22Rv1 (cell line): ENCODE measurements around the gene CUX1.

Experiments used
- ZFX ChIP-seq: fragments of 450-650 bp; IDR thresholded peaks from 2 replicates; pipeline ENCODE4 v1.6.1; 2017; ENCODE audit warnings: antibody characterized with exemption, borderline replicate concordance
- TF ChIP-seq, protein P1 (sequence below): fragments of 450-650 bp; IDR thresholded peaks from 2 replicates; pipeline ENCODE4 v1.5.1; 2017; ENCODE audit warnings: mild to moderate bottlenecking

DNA sequence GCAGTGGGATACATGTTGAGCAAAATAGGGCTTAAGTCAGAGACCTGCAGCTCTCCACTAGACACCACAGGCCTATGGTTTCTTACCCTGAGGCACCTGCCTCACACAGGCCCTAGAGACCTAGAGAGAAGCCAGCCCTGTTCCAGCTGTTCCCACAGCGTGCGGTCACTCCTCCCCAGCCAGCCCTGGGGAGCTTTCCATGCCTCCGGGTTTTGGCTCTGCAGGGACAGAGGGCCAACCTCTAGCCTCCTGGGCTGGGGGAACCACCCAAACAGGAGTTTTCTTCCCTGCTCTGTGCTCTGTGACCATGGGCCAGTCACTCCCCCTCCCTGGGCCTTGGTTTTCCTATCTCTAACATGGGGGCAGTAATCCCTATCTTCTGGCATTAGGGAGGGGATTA, 502.2 kb downstream of the CUX1 start:
- TF ChIP-seq, protein P1, sequence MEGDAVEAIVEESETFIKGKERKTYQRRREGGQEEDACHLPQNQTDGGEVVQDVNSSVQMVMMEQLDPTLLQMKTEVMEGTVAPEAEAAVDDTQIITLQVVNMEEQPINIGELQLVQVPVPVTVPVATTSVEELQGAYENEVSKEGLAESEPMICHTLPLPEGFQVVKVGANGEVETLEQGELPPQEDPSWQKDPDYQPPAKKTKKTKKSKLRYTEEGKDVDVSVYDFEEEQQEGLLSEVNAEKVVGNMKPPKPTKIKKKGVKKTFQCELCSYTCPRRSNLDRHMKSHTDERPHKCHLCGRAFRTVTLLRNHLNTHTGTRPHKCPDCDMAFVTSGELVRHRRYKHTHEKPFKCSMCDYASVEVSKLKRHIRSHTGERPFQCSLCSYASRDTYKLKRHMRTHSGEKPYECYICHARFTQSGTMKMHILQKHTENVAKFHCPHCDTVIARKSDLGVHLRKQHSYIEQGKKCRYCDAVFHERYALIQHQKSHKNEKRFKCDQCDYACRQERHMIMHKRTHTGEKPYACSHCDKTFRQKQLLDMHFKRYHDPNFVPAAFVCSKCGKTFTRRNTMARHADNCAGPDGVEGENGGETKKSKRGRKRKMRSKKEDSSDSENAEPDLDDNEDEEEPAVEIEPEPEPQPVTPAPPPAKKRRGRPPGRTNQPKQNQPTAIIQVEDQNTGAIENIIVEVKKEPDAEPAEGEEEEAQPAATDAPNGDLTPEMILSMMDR = no peak
- TF ChIP-seq ZFX = no peak
